Thoracic aorta (tissue), 2 donors: ENCODE data around the gene PTOV1. TPM values are rescaled to one million over a fixed set of nuclear protein-coding genes. Genes with fewer than 3 reads are reported as not detected.

Source experiments
- ATAC-seq: fragments of 150-250 bp; one replicate; pipeline ENCODE4 v1.8.0; 2017; ENCODE audit warnings: low read depth; ENCODE audit not compliant: insufficient number of reproducible peaks, low FRiP score
- DNase-seq: peaks from one replicate; pipeline ENCODE4 v3.0.0-alpha.2; 2020; ENCODE audit warnings: low spot score
- H3K27ac ChIP-seq, 2 donors: fragments of 200-600 bp; sonication (generic); 1 replicate in 1 of 2; 2 replicates in 1 of 2; pipeline ENCODE4 v1.5.1; 2016; ENCODE audit warnings: mild to moderate bottlenecking in 2 of 2, moderate library complexity in 2 of 2
- H3K27me3 ChIP-seq: fragments of 200-600 bp; sonication (generic); replicated peaks from 2 replicates; pipeline ENCODE4 v1.6.0; 2016; ENCODE audit warnings: mild to moderate bottlenecking; ENCODE audit not compliant: insufficient read depth
- H3K36me3 ChIP-seq: fragments of 200-600 bp; sonication (generic); one replicate; pipeline ENCODE4 v1.5.1; 2016
- H3K4me1 ChIP-seq, 2 donors: fragments of 200-600 bp; sonication (generic); 1 replicate in 1 of 2; 2 replicates in 1 of 2; pipeline versions ENCODE4 v1.5.1 to v1.6.0; 2016; ENCODE audit warnings: low read depth in 2 of 2, mild to moderate bottlenecking in 1 of 2; ENCODE audit not compliant: control insufficient read depth in 1 of 2
- H3K4me3 ChIP-seq: fragments of 200-600 bp; sonication (generic); 2 replicates; pipeline ENCODE4 v1.5.1; 2016; ENCODE audit warnings: mild to moderate bottlenecking
- H3K9me3 ChIP-seq: fragments of 200-600 bp; sonication (generic); 2 replicates; pipeline ENCODE4 v1.5.1; 2016
- CTCF ChIP-seq: fragments of 200-600 bp; sonication (generic); IDR thresholded peaks from one replicate; pipeline ENCODE4 v1.5.1; 2019; ENCODE audit warnings: antibody characterized with exemption
- total RNA-seq, 2 donors: library from RNA; depleted of rRNA; stranded (reverse); fragments of >200 nt; gene quantifications; one replicate each; pipeline versions ENCODE4 v1.1.0 to v1.2.3, GENCODE V29; 2016

PTOV1 gene
- 10 to 100 TPM; 62.9 to 72.2 TPM for total RNA-seq

- ATAC-seq (peak; percentile 89), DNase-seq (peak; percentile 64)
- H3K4me3 ChIP-seq, result peak within 1 kb of the TSS; percentile 86
- peaks cover 5% of the 10 kb centered on the region for H3K36me3 ChIP-seq
- H3K27me3 ChIP-seq, result no peaks in the 10 kb centered on the region
- H3K9me3 ChIP-seq, result no peaks in the 10 kb centered on the region
- no peak for TF ChIP-seq CTCF
- H3K27ac ChIP-seq, result peak within 1 kb of the TSS; percentile 94 to 97
- peaks cover 10 to 32% of the 10 kb centered on the region in 2 donors for H3K4me1 ChIP-seq
These were observed at the start of gene PTOV1 for GRCh38 chr19:49850487-49851342. Gene PTOV1, plus strand, starts transcription at chr19:49851159.

- DNase-seq, result no peak
- no peak for ATAC-seq
- Histone ChIP-seq H3K4me3 (no peak overlapping the region), H3K36me3 (peaks cover 55% of the 10 kb centered on the region), H3K9me3 (no peaks in the 10 kb centered on the region), H3K27me3 (no peaks in the 10 kb centered on the region), H3K4me1 (peaks cover 0 to 7% of the 10 kb centered on the region in 2 donors), H3K27ac (no peak overlapping the region)
- TF ChIP-seq CTCF, result no peak
These were observed 49.5 kb upstream of the PTOV1 start for GRCh38 chr19:49801401-49801888.

- peaks cover 0 to 7% of the 10 kb centered on the region in 2 donors for H3K4me1 ChIP-seq
- no peaks in the 10 kb centered on the region for H3K9me3 ChIP-seq
- peaks cover 49% of the 10 kb centered on the region for H3K36me3 ChIP-seq
- ATAC-seq (no peak), DNase-seq (peak; percentile 75)
- peak overlapping the region; percentile 5 to 37 for H3K27ac ChIP-seq
- H3K4me3 ChIP-seq, result peak overlapping the region; percentile 48
- no peaks in the 10 kb centered on the region for H3K27me3 ChIP-seq
- no peak for TF ChIP-seq CTCF
These were observed 48.8 kb upstream of the PTOV1 start for GRCh38 chr19:49801966-49802661.

GRCh38 chr19:49802836-49803528 lies 48.0 kb upstream of the PTOV1 start:
- H3K4me1 ChIP-seq, result peaks cover 0 to 7% of the 10 kb centered on the region in 2 donors
- no peak for DNase-seq
- peaks cover 48% of the 10 kb centered on the region for H3K36me3 ChIP-seq
- ATAC-seq, result no peak
- peak overlapping the region in 1 of 2 donors; percentile 5 for H3K27ac ChIP-seq
- no peaks in the 10 kb centered on the region for H3K27me3 ChIP-seq
- H3K4me3 ChIP-seq, result no peak overlapping the region
- no peaks in the 10 kb centered on the region for H3K9me3 ChIP-seq
- TF ChIP-seq CTCF, result no peak

- DNase-seq (no peak), ATAC-seq (no peak)
- H3K27ac ChIP-seq, result no peak overlapping the region
These were observed 47.5 kb upstream of the PTOV1 start for GRCh38 chr19:49803529-49803856.

More at GRCh38 chr19:49803529-49803856, 47.5 kb upstream of the PTOV1 start:
- Histone ChIP-seq H3K4me3 (no peak overlapping the region), H3K27me3 (no peaks in the 10 kb centered on the region), H3K36me3 (peaks cover 43% of the 10 kb centered on the region), H3K4me1 (peaks cover 0 to 10% of the 10 kb centered on the region in 2 donors), H3K9me3 (no peaks in the 10 kb centered on the region)
- no peak for TF ChIP-seq CTCF
